Fibroblast of mammary gland (primary cell): ENCODE data around the gene IL17RE.
A peak's percentile ranks its signal among the peaks of the same experiment; 100 is the strongest.
"Not testable (repeated sequence)": the region's sequence is repeated elsewhere in the genome, so short reads cannot be mapped to it uniquely, and the experiment has no call there.

ENCODE experiments used
- DNase-seq: peaks from one replicate; pipeline ENCODE4 v3.0.0-alpha.2; 2010; ENCODE audit warnings: low read depth
- H3K4me3 ChIP-seq: 2 replicates; pipeline ENCODE4 v1.5.1; 2011; ENCODE audit warnings: low read depth, mild to moderate bottlenecking, low read length, moderate library complexity; ENCODE audit not compliant: control insufficient read depth
- CTCF ChIP-seq: conservative IDR thresholded peaks from 2 replicates; pipeline ENCODE4 v1.5.1; 2011; ENCODE audit warnings: low read depth, low read length, inconsistent platforms; ENCODE audit not compliant: control insufficient read depth, insufficient read depth

Gene IL17RE

GRCh38 chr3:9902372-9903237 is at the start of gene IL17RE:
IL17RE (plus strand) TSS chr3:9902848; CDS start chr3:9902933, 85 bp downstream.
- no peak for DNase-seq
- peak within 1 kb of the TSS; percentile 33 for H3K4me3 ChIP-seq
- no peak for TF ChIP-seq CTCF

GRCh38 chr3:9854291-9854940 is 48.2 kb upstream of the IL17RE start:
- DNase-seq, H3K4me3 ChIP-seq: not testable (repeated sequence)

GRCh38 chr3:9855594-9855993 is 47.1 kb upstream of the IL17RE start:
- H3K4me3 ChIP-seq = no peak overlapping the region
- no peak for TF ChIP-seq CTCF
- DNase-seq = no peak

- no peak overlapping the region for H3K4me3 ChIP-seq
- no peak for TF ChIP-seq CTCF
- no peak for DNase-seq
Observed at GRCh38 chr3:9859530-9860025, 43.1 kb upstream of the IL17RE start.

- DNase-seq = no peak
- no peak for TF ChIP-seq CTCF
- no peak overlapping the region for H3K4me3 ChIP-seq
Observed at GRCh38 chr3:9861201-9861600, 41.4 kb upstream of the IL17RE start.

- DNase-seq = no peak
- H3K4me3 ChIP-seq = no peak overlapping the region
- no peak for TF ChIP-seq CTCF
Observed at GRCh38 chr3:9861626-9862130, 41.0 kb upstream of the IL17RE start.
